Thyroid gland (tissue), 4 donors: ENCODE results near the gene SOST.

Source experiments
- CTCF ChIP-seq, 6 experiments: fragments of 200-600 bp in 3 of 6; fragments of 450-650 bp in 3 of 6; sonication (generic) in 3 of 6; IDR thresholded peaks; one replicate each; pipeline ENCODE4 v1.5.1; 2016 to 2019; ENCODE audit warnings: antibody characterized with exemption in 6 of 6, mild to moderate bottlenecking in 2 of 6, inconsistent platforms in 1 of 6, moderate library complexity in 1 of 6
- POLR2A ChIP-seq, 2 donors: fragments of 450-650 bp; IDR thresholded peaks; one replicate each; pipeline ENCODE4 v1.6.1; 2017; ENCODE audit warnings: antibody characterized with exemption in 2 of 2, mild to moderate bottlenecking in 2 of 2, moderate library complexity in 1 of 2

GRCh38 chr17:43753493-43754129 is 5.0 kb downstream of the SOST start:
- TF ChIP-seq CTCF (IDR thresholded peaks at IDR 0.05) (no peak), POLR2A (IDR thresholded peaks at IDR 0.05) (no peak)
